ENCODE data around the gene ERRFI1.
"Not testable (repeated sequence)": the region's sequence is repeated elsewhere in the genome, so short reads cannot be mapped to it uniquely, and the experiment has no call there.

Gene ERRFI1

GRCh38 chr1:7970246-7970645, 55.9 kb downstream of the ERRFI1 start:
- DNase-seq (ENCODE audit: low read depth in 3 of 3), result no peak

- DNase-seq (ENCODE audit: low read depth in 3 of 3), result no peak
Observed at GRCh38 chr1:7967651-7968050, 58.5 kb downstream of the ERRFI1 start.

- no peak for DNase-seq (ENCODE audit: low read depth in 3 of 3)
Observed at GRCh38 chr1:7967196-7967595, 58.9 kb downstream of the ERRFI1 start.

GRCh38 chr1:7964476-7964875, 61.6 kb downstream of the ERRFI1 start:
- no peak for DNase-seq (ENCODE audit: low read depth in 3 of 3)

GRCh38 chr1:7963841-7964240, 62.3 kb downstream of the ERRFI1 start:
- not testable (repeated sequence) for DNase-seq (ENCODE audit: low read depth in 3 of 3)

GRCh38 chr1:7963378-7963730, 62.8 kb downstream of the ERRFI1 start:
- DNase-seq (ENCODE audit: low read depth in 3 of 3), result not testable (repeated sequence)

GRCh38 chr1:7962636-7963377, 63.3 kb downstream of the ERRFI1 start:
- DNase-seq (ENCODE audit: low read depth in 3 of 3), result no peak

- DNase-seq (ENCODE audit: low read depth in 3 of 3), result no peak
Observed at GRCh38 chr1:7962014-7962335, 64.1 kb downstream of the ERRFI1 start.
